Stimulated activated CD4-positive, alpha-beta T cell treated with anti-CD3 and anti-CD28 coated beads, Interleukin-2, amount 100 ng/mL, for 4 hours (primary cell): Measurements from ENCODE around the gene NDRG2.
A peak's percentile ranks its signal among the peaks of the same experiment; 100 is the strongest.
"Not testable (repeated sequence)": the region's sequence is repeated elsewhere in the genome, so short reads cannot be mapped to it uniquely, and the experiment has no call there.

Experiments used
- DNase-seq: peaks from one replicate; pipeline ENCODE4 v3.0.0-alpha.2; 2020; ENCODE audit warnings: low read depth

Gene NDRG2

DNA sequence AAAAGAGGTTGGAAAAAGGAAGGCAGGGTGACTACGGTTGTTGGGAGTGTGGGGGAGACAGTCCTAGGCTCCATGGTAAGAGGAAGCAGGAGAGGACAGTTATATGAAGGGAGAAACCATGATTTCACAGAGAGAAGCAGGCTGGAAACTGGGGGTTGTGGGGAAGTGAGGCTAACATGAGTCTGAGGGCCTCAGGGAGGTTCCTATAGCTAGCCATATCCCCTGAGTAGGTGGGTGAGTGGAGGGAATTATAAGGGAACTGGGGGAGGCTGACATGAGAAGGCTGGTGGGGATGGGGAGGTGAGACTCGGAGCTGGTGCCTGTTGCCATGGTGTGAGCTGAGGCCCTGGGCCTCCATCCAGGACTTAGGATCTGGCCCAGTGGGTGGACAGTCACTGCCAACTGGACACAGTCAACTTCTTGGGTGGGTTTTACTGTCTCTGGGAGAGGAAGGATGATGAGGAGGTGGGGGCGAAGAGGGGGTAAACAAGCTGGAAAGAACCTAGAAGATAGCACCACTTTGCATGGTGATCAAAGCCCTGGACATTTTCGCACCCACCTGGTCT, 8.4 kb upstream of the NDRG2 start:
- DNase-seq, result no peak

DNA sequence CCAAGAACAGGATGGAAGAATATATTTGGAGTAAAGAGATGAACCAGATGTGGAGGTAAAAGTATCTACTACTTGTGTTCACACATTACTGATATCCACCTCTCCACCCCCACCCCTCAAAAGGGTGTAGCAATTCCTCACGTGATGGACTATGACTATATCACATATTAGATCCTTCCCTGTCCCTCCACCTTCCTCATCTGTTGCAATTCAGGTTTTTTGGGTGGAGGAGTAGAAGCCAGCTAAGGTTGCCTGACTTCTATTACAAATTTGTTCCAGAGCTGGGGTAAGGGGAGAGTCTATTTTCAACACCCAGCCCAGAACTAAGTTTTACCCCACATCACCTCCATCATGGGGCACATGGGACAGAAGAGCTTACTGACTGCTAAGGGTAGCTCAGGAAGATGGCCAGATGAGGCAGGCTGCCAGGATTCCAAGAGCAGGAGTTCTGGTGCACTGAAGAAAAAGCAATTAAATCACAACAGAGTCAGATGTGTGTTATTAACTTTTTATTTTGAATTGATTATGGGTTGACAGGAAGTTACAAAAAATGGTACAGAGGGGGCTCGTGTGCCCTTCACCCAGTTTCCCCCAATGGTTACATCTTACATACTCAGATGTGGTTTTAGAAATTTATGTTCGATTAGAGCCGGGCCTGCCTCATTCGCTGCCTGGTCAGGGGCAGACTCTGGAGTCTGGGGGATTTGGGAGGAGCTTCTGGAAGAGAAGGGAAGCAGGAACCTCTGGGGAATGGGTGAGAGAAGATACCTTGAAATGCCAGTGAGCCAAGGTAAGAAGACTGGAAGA, 7.7 kb upstream of the NDRG2 start:
- no peak for DNase-seq

DNA sequence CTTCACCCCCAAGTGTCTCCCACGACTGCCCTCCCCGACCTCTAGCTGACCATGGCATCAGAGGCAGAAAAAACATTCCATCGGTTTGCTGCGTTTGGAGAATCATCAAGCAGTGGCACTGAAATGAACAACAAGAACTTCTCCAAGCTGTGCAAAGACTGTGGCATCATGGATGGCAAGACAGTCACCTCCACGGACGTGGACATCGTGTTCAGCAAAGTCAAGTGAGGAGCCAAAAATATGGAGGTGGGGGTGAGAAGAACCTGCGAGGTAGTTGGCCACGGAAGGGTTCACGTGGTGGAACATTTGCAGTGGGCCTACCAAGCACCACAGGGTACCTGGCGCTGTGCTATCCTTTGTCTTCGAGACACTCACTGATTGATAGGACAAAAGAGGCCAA, 5.7 kb upstream of the NDRG2 start:
- no peak for DNase-seq

DNA sequence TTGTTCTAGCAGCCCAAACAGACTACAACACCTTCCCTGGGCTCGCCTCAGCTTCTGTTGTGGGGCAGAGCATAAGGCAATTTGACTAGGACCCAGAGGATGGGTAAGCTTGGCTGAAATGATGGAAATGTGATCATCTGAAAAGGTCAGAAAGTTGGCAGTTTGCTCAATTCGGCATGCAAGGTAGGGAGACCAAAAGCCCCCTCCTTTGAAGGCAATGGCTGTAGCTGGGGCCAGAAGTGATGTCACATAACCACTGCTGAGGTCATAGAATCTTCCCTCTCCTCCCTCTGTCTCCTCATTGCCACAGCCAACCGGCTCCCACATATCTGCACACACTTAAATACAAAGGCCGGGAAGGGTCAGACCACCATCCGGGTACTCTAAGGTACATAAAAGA, 5.1 kb upstream of the NDRG2 start, which contains the start of gene TPPP2:
Gene TPPP2 (plus strand): TSS at position 301 of the 400 bp plus-strand sequence. CDS start 365 bp downstream, outside the sequence.
- no peak for DNase-seq

DNA sequence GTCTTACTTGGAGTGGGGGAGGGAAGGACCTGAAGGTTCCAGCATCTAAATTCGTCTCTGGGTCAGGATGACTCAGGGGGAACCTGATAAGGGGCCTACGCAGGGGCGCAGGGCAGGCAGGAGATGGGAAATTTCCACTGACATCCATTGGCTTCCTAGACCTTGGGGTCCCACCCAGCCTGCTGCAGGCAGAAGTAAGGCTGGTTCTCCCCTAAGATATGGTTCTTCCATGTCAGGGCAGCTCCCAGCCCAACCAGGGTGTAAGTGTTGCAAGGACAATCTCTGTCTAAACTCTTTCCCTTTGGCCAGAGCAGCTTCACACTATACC, 2.1 kb upstream of the NDRG2 start:
- no peak for DNase-seq

DNA sequence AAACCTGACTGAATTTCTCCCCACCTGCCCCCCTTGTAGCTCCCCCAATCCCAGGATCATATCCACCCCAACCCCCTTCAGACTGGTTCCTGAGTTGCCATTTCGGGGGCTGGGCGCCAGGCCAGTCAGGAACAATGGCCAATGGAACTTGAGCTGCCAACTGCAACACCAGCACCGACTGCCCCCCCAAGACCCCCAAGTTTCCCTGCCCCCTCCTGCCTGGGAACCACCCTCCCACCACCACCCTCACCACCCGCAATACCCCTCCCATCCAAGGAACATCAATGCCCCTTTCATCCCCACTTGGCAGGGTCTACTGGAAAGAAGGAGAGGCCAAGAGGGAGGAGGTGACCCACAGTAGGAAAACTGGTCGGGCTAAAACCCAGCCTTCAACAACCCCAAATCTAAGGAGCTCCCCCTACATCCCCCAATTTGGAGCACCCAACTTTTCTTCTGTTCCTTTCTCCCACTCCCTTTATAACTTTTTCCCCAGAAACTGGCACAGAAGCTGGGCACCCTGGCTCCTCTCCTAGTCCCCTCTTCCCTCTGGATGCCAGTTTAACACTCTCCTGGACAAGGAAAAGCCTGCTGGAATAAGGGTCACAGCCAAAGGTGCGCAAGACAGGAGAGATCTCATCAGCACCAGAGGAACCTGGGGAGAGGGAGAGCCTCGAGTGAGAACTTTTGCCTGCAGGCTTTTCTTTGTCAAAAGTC, 1.6 kb upstream of the NDRG2 start:
- no peak for DNase-seq

DNA sequence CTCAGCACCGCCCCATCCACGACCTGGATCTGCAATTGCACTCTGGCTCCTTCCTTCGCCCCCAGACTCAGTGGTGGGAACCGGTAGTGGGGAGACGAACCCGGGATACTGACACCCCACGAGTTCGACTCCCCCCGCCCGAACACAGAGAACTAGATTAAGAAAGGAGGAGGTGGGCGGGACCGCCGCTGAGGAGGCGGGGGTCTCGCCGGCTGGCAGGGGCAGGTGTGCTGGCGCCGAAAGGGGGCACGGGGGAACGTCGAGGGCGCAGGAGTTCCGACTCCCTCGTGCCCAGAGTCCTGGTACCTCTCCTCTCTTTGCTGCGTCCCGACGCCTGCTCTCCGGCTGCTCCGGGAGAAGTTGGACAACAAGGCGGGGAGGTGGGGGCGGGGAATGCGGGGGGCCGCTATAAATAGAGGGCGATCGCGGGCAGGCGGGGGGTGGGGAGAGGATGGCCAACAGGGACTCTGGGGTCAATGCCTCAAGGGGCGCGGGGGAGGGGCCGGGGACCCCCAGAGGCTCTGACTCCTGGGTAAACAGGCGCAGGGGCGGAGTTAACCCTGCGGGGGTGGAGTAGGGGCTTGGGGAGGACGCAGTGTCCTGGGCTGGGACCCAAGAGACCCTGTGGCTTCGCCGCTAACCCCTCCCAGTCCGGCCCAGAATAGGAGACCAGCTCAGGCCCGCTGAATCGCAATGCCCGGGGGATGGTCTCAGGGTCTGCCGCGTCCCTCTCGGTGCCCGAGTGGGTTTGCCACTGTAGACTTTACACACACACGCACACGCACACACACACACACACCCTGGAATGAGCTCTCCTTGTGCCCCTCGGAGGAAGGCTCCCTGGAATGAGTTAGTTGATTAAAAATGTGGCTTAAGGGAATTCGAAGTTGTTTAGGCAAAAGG, 761 bp upstream of the NDRG2 start:
- no peak for DNase-seq

DNA sequence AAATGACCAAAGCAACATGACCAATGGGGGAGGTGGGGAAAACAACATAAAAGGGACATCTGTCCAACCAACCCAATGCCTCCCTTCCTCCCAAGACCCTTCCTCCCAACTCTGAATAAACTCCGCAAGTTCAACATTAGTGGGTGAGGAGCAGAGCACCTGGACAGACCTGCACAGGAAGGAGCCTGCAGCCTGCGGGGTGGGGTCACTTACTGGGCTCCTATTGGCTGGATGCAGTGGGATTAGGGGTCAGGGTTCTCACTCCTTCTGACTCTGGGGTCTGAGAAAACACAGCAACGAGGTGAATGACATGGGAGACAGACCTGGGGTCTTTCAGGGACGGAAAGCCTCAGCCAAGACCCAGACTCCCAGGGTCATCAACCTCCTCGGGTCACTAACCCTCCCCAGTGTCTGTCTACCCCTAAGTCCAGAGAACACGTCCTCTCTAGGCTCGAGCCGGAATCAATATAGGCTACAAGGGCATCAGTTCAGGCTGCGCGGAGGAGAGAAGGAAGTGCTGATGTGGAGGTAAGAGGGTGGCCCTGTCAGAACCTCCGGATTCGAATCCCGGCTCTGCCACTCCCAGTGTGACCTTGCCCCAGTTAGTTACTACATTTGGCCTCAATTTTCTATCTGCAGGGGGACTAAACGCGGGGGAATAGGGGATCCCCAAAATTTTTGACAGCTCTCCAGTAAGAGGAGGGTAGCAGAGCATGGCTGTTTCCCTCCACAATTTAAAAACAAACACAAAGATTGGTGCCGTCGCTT, 860 bp downstream of the NDRG2 start:
- DNase-seq, result no peak

DNA sequence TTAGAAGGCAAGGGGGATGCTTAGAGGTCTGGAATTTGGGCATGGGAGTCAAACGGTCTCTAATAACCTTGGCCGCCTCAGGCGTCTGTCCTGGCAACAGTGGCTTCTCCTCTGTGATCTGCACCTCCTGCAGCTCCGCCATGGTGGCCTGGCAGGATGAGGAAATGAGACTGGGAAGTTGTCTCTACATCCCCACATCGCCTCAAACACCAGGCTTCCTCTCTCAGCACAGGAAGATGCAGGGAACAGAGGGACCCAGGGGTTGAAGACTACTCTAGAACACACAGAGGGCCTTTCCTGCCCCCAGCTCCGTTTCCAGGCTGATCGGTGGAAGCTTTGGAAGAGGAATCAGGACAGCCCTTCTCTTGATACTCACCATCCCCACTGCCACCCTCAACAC, 1.7 kb downstream of the NDRG2 start:
- DNase-seq, result no peak

DNA sequence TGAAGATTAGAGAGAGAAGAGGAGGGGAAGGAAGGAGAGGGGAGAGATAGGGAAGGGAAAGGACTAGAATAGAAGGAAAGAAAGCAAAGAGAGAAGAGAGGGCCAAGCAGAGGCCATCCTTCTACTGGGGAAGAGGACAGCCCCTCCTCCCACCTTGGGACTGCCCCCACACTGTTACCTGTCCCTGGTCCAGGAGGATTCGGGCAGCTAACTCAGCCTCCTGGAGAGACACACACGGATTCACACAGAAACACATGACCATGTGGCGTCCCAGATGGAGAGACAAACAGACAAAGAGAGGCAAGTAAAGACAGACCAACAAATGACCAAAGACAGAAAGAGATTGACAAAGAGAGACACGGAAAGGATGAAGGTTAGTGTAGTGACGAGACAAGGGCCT, 2.2 kb downstream of the NDRG2 start:
- no peak for DNase-seq

DNA sequence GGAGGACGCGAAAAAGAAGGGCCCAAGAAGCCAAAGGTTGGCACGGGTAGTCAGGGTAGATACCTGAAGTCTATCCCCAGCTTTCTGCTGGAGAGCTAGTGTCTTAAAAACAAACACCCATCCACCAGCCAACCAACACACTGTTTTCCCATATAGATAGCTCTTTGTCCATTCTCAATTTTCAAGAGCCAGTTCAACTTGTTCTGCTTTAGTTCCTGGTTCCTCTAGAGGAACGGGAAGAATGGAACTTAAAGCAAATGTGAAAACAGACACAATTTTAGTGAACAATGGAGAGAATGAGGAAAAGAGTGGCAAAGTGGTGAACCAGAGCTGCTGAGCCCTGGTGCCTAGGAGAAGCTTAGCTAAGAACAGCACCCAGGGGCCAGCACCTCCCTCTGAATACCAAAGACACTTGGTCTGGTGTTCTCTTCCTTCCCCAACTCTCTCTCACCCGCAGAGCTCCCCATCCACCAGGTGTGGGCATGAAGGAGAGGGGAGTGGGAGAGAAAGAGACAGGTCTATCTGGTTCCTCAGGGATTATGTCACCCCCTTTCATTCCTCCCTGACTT, 3.8 kb downstream of the NDRG2 start:
- no peak for DNase-seq

DNA sequence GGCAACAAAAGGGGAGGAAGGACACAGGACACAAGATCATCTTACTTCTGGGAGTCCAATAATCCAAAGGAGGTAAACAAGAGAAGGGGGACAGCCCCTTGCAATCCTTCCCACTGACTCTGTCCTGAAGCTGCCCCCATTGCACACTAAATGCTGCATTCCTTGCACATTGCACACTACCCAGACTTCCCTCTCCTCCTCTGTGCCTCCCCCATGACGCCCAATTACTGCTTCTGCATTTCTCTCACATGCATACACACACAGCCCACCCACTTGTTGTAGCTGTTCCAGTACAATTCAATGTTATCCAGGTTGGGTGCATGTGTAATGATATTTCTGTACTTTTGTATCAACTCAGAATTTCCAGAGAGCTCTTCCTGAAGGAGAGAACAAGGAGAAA, 5.5 kb downstream of the NDRG2 start:
- no peak for DNase-seq

DNA sequence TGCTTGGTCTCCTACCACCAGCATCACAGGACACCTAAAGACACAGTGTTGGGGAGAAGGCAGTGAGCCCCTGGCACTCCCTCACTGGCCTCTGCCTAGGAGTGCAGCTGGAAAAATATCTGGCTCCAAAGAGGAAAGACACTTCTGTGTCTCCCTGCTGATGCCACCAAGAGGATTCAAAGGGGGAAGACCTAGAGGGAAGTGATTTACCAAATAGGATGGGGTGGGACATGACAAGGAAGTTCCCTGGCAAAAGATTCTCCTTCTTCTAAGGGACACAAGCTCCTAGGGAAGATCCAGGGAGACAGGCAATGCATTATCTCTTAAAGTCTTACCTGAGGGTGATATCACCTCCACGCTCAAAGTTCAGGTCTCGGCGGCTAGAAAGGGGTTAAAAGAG, 6.1 kb downstream of the NDRG2 start:
- DNase-seq, result no peak

DNA sequence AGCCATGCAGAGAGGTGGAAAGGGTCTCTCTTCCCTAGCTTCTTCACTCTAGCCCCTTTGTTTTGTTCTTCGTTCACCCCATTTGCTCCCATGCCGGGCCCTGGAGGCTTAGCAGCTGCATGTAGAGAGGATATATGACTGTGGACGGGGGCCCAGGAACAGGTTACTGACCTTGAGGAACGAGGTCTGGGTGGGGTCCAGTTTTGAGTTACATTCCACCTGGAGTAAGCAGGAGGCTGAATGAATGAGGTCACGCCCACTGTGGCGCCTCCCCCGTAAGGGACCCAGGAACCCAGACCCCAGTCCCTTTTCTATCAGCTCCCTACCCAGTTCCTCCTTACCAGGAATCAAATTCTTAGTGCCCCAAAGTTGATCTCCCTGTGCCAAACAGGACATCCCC, 6.6 kb downstream of the NDRG2 start:
- DNase-seq, result no peak

DNA sequence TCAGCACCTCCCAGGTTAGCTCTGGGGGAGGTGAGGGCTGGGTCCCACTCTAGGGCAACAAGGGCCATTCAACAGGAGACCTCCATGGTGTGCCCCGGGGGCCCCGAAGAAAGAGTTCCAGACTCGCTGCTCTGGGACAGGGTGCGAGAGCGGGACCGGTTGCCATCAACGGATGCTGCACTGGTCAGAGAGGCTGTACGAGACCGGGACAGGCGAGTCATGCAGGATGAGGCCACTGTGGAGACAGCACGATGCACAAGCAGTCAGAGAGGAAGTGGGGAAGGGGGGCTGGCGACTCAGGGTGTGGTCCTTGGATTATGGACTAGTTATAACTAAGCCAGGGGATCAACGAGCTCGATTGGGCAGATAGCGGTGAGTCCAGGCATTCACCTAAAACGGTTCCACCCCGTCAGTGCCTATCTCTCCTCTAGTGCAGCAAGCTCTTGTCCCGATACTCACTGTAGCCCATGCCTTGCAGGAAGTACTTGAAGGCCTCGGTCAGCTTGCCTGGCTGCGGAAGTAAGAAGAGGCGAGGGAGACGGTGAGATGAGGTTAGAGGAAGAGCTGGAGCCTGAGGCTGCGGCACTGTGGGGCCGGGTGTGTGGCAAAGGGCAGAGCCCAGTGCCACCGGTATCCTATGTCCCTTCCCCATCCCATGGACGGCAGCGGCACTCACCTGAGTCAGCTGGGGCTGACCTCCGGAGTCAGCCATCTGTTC, 7.2 kb downstream of the NDRG2 start:
- DNase-seq, result no peak

DNA sequence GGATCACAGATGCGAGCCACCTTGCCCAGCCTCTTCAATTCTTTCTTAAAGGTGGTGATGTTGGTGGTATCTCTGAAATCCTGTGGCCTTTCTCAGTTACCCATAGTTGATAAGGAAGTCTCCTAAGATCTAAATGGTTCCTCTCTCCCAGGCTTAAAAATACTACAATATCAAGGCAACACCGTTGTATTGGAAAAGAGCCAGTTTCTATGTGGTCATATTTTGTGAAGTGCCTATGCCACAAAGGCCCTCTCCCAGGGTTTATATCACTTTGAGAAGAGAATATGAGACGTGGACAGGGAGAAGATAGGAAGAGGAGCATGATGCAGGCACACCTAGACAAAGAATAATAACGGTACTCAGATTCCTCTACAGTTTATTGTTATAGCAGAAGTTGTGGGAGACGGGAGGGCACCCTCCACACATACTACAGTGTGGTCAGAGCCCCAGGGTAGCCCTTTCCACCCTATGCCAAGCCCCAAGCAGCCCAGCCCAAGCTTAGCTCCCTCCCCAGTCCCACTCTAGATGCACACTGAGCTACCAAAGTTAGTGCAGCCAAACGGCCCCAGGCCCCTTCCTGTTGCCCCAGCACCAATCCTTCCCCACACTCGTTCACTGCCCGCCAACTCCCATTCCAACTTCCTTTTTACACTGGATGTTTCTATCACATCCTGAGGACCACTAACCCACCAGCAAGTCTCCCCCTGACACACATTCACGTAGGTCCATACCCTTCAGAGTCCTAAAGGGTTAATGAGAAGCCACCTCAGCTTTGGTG, 8.3 kb downstream of the NDRG2 start:
- DNase-seq, result no peak

DNA sequence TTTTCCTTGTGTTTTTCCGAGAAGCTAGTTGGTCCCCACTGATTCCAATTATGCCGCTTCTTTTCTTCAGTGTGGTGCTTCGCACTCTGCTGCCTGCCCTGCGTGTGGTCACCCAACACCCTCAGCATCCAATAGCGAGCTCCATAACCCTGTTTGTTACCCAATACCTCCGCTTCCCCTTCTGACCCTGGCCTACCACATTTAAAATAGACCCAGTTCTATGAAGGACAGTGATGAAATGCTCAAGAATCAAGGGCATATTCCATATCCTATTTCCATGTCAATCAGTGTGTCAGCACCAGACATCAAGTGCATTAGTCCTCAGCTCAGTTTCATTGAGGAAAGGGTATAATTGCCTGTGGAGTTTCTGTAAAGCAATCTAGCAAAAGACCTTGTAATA, 9.5 kb downstream of the NDRG2 start:
- DNase-seq, result no peak

DNA sequence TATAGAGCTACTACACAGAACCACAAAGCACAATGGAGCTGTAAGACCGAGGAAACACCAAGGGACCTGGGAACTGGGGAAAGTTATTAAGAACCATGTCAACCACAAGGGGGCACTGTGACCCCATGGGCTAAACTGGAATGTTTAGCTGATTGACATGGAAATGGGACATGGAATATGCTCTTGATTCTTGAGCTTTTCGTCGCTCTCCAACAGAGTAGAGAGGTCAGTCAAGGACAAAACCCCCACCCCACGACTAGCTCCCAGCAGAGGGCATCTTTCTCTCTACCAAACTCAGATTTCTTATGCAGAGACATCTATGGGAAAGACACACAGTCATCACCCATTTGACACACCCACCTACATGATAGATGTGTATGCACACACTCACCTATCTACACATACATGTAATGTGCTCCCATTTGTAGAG, 10.1 kb downstream of the NDRG2 start:
- peak; percentile 65 for DNase-seq

DNA sequence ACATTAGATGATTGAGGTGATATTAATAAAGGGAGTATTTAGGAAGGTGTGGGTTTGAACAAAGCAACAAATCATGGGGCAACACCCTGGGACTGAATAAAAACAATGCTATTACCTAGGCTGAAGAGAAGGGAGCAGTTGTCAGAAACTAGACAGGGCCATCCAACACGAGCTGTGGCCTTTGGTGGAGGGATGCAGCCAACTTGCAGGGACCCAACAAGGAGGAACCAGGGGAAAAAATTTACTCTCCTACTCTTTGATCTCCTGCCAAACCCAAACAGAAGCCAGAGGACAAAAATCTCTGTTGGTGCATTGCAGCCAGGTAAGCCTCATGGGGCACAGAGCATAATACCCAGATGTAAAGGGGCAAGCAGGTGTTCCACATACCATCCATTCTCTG, 13.7 kb downstream of the NDRG2 start:
- no peak for DNase-seq

DNA sequence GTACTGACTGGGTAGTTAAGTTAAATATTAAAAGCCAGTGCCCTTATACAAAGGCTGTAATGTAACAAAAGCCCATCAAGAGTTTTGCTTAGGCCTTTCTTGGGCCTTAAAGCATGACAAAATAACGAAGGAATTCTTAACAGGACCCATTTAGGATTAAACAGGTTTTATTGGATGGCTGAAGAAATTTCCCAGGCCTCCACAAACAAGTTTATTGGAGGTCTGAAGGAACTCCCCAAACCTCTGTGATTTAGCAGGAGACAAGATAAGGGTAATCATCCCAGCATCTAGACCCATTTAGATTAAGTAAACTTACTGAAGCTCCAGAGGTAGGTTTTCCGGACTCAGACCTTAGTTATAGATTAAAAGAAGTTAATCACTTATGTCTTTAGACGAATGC, 15.1 kb downstream of the NDRG2 start:
- not testable (repeated sequence) for DNase-seq
